GM12878 (cell line): ENCODE results near the gene SEMA5B. TPM values are rescaled to one million over a fixed set of nuclear protein-coding genes. Genes with fewer than 3 reads are reported as not detected.

Experiments used
- CHD4 ChIP-seq: fragments of 200-600 bp; sonication (generic); IDR thresholded peaks from 2 replicates; pipeline ENCODE4 v1.6.1; 2016; ENCODE audit warnings: mild to moderate bottlenecking
- FOS ChIP-seq: IDR thresholded peaks from 3 replicates; pipeline ENCODE4 v1.6.1; 2011; ENCODE audit warnings: borderline replicate concordance; ENCODE audit not compliant: insufficient read length; ENCODE audit errors: extremely low read depth
- GATAD2B ChIP-seq: fragments of 450-650 bp; conservative IDR thresholded peaks from 2 replicates; pipeline ENCODE4 v1.6.1; 2017; ENCODE audit warnings: low read depth, mild to moderate bottlenecking, moderate library complexity
- HDAC6 ChIP-seq: fragments of 200-600 bp; sonication (generic); IDR thresholded peaks from one replicate; pipeline ENCODE4 v1.8.0; 2017; ENCODE audit warnings: antibody characterized with exemption; ENCODE audit not compliant: unreplicated experiment
- JUNB ChIP-seq: IDR thresholded peaks from 2 replicates; pipeline ENCODE4 v1.6.1; 2016; ENCODE audit warnings: antibody characterized with exemption, mild to moderate bottlenecking
- SMC3 ChIP-seq: IDR thresholded peaks from 2 replicates; pipeline ENCODE4 v1.6.1; 2011; ENCODE audit warnings: low read length, improper control_type of control experiment, borderline replicate concordance
- ZNF217 ChIP-seq: fragments of 450-650 bp; IDR thresholded peaks from 2 replicates; pipeline ENCODE4 v1.6.1; 2017; ENCODE audit warnings: antibody characterized with exemption, mild to moderate bottlenecking
- polyA plus RNA-seq, 11 experiments: library from polyadenylated mRNA; depleted of rRNA in 4 of 11; unstranded in 6 of 11; stranded (reverse) in 5 of 11; fragments of >200 nt; fragmentation: Nextera tagmentation in 4 of 11; fragmentation: Illumina TruSeq in 1 of 11; extraction: Ambion mirVana in 4 of 11; extraction: Trizol in 1 of 11; gene quantifications; 1 replicate in 1 of 11; 2 replicates in 10 of 11; pipeline versions ENCODE4 v1.2.1 to v1.2.3, GENCODE V29; 2011 to 2016; ENCODE audit warnings: inconsistent platforms in 2 of 11, missing spikeins in 2 of 11, low read depth in 1 of 11
- total RNA-seq, 4 experiments: library from RNA; depleted of rRNA in 3 of 4; stranded (reverse); fragments of >200 nt in 3 of 4; fragmentation: Illumina TruSeq in 1 of 4; extraction: Trizol in 1 of 4; gene quantifications; 2 replicates each; pipeline versions ENCODE4 v1.2.1 to v1.2.3, GENCODE V29; 2013 to 2021
- TF ChIP-seq, protein P1 (sequence below): fragments of 450-650 bp; conservative IDR thresholded peaks from 2 replicates; pipeline ENCODE4 v1.6.1; 2017; ENCODE audit warnings: mild to moderate bottlenecking, moderate library complexity
- TF ChIP-seq, protein P2 (sequence below): IDR thresholded peaks from 2 replicates; pipeline ENCODE4 v1.6.1; 2012; ENCODE audit warnings: mild to moderate bottlenecking, low read depth, low read length
- TF ChIP-seq, protein P3 (sequence below): fragments of 150-350 bp; IDR thresholded peaks from 2 replicates; pipeline ENCODE4 v1.6.1; 2014; ENCODE audit warnings: mild to moderate bottlenecking, low read depth, low read length

SEMA5B gene
- total and polyA plus RNA-seq, 10 of the 15 experiments (the other 5 are each of a cell fraction or from before 2014, with no cell fraction given) = 0.05 TPM; not detected in 9

DNA sequence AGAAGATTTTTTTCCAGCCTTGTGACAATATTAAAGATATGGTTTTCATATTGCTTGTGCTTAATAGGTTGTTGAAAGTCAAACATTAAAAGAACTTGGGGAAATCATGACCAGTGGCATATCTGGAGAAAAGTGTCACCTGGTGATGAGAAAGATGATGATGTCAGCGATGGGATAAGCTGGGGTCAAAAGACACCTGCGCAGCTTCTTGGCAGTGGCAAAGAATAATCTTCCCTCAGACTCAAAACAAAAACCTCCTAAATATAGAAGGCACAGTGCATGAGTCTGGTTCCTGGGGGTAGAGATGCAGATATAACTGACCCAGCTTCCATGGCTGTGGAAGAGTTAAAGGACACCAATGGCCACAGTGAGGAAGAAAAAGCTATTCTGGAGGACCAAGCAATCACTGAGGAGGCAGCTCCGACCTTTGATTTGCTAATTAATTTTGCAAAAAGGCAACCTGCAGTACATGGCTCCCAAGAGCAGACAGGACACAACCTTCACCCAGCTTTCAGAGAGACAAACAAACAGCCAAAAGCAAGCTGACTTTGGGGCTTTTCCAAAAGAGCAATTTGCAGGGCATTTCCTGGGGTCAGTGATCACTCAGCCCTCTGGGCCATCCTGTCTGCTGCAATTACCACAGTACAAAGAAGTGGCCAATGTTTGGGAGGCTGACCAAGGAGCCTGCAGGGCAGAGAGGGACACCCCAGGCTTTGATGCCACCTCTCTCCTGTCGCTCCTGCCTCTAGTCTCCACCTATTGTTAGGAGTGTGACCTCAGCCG, 17.6 kb upstream of the SEMA5B start (continued):
- TF ChIP-seq, protein P1, sequence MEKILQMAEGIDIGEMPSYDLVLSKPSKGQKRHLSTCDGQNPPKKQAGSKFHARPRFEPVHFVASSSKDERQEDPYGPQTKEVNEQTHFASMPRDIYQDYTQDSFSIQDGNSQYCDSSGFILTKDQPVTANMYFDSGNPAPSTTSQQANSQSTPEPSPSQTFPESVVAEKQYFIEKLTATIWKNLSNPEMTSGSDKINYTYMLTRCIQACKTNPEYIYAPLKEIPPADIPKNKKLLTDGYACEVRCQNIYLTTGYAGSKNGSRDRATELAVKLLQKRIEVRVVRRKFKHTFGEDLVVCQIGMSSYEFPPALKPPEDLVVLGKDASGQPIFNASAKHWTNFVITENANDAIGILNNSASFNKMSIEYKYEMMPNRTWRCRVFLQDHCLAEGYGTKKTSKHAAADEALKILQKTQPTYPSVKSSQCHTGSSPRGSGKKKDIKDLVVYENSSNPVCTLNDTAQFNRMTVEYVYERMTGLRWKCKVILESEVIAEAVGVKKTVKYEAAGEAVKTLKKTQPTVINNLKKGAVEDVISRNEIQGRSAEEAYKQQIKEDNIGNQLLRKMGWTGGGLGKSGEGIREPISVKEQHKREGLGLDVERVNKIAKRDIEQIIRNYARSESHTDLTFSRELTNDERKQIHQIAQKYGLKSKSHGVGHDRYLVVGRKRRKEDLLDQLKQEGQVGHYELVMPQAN = no peak
- TF ChIP-seq GATAD2B = no peak
- TF ChIP-seq SMC3 = no peak
- no peak for TF ChIP-seq FOS
- TF ChIP-seq, protein P2, sequence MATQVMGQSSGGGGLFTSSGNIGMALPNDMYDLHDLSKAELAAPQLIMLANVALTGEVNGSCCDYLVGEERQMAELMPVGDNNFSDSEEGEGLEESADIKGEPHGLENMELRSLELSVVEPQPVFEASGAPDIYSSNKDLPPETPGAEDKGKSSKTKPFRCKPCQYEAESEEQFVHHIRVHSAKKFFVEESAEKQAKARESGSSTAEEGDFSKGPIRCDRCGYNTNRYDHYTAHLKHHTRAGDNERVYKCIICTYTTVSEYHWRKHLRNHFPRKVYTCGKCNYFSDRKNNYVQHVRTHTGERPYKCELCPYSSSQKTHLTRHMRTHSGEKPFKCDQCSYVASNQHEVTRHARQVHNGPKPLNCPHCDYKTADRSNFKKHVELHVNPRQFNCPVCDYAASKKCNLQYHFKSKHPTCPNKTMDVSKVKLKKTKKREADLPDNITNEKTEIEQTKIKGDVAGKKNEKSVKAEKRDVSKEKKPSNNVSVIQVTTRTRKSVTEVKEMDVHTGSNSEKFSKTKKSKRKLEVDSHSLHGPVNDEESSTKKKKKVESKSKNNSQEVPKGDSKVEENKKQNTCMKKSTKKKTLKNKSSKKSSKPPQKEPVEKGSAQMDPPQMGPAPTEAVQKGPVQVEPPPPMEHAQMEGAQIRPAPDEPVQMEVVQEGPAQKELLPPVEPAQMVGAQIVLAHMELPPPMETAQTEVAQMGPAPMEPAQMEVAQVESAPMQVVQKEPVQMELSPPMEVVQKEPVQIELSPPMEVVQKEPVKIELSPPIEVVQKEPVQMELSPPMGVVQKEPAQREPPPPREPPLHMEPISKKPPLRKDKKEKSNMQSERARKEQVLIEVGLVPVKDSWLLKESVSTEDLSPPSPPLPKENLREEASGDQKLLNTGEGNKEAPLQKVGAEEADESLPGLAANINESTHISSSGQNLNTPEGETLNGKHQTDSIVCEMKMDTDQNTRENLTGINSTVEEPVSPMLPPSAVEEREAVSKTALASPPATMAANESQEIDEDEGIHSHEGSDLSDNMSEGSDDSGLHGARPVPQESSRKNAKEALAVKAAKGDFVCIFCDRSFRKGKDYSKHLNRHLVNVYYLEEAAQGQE = no peak
- TF ChIP-seq CHD4 = no peak
- no peak for TF ChIP-seq ZNF217
- TF ChIP-seq HDAC6 = no peak
- no peak for TF ChIP-seq JUNB
- TF ChIP-seq, protein P3, sequence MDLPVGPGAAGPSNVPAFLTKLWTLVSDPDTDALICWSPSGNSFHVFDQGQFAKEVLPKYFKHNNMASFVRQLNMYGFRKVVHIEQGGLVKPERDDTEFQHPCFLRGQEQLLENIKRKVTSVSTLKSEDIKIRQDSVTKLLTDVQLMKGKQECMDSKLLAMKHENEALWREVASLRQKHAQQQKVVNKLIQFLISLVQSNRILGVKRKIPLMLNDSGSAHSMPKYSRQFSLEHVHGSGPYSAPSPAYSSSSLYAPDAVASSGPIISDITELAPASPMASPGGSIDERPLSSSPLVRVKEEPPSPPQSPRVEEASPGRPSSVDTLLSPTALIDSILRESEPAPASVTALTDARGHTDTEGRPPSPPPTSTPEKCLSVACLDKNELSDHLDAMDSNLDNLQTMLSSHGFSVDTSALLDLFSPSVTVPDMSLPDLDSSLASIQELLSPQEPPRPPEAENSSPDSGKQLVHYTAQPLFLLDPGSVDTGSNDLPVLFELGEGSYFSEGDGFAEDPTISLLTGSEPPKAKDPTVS = no peak
- TF ChIP-seq, all 136 proteins: peak for 0
